HepG2 (cell line): ENCODE data around the gene CDK5RAP2. TPM values are rescaled to one million over a fixed set of nuclear protein-coding genes. Genes with fewer than 3 reads are reported as not detected.

Experiments used
- ATF7-NPFF ChIP-seq: sonication (generic); formaldehyde crosslinking; IDR thresholded peaks from 2 replicates; pipeline ENCODE4 v1.8.1; 2023; ENCODE audit warnings: mild to moderate bottlenecking, low read depth, missing genetic modification reagents, moderate library complexity
- CBX5 ChIP-seq: sonication (generic); formaldehyde crosslinking; IDR thresholded peaks from 2 replicates; pipeline ENCODE4 v1.4.0; 2020; ENCODE audit warnings: missing genetic modification reagents, borderline replicate concordance
- FOXJ3 ChIP-seq: sonication (generic); formaldehyde crosslinking; IDR thresholded peaks from 2 replicates; pipeline ENCODE4 v1.4.0; 2020; ENCODE audit warnings: missing genetic modification reagents, mild to moderate bottlenecking, borderline replicate concordance
- HES4 ChIP-seq: sonication (generic); formaldehyde crosslinking; IDR thresholded peaks from 2 replicates; pipeline ENCODE4 v1.9.0; 2021; ENCODE audit warnings: mild to moderate bottlenecking, missing genetic modification reagents, borderline replicate concordance
- HOXA9 ChIP-seq: sonication (generic); formaldehyde crosslinking; IDR thresholded peaks from 2 replicates; pipeline ENCODE4 v1.8.1; 2022; ENCODE audit warnings: missing genetic modification reagents, mild to moderate bottlenecking, moderate library complexity, borderline replicate concordance
- KDM4B ChIP-seq: sonication (generic); formaldehyde crosslinking; IDR thresholded peaks from 2 replicates; pipeline ENCODE4 v1.4.0; 2020; ENCODE audit warnings: missing genetic modification reagents
- MEF2D ChIP-seq: sonication (generic); formaldehyde crosslinking; IDR thresholded peaks from 2 replicates; pipeline ENCODE4 v1.5.1; 2020; ENCODE audit warnings: mild to moderate bottlenecking, missing genetic modification reagents
- NFYB ChIP-seq: sonication (generic); formaldehyde crosslinking; IDR thresholded peaks from 2 replicates; pipeline ENCODE4 v1.4.0; 2020; ENCODE audit warnings: missing genetic modification reagents
- NRL ChIP-seq: sonication (generic); formaldehyde crosslinking; IDR thresholded peaks from 2 replicates; pipeline ENCODE4 v1.5.0; 2020; ENCODE audit warnings: missing genetic modification reagents, mild to moderate bottlenecking, moderate library complexity, borderline replicate concordance
- PHF20 ChIP-seq: sonication (generic); formaldehyde crosslinking; IDR thresholded peaks from 2 replicates; pipeline ENCODE4 v1.5.0; 2020; ENCODE audit warnings: mild to moderate bottlenecking, missing genetic modification reagents
- POLR2AphosphoS2 ChIP-seq: IDR thresholded peaks from 2 replicates; pipeline ENCODE4 v1.6.1; 2011; ENCODE audit warnings: low read depth, low read length, improper control_type of control experiment
- RBM22 ChIP-seq: fragments of 200-400 bp; formaldehyde crosslinking; optimal IDR thresholded peaks from 2 replicates; pipeline ENCODE3; 2017; ENCODE audit warnings: mild to moderate bottlenecking, low read length, moderate library complexity
- RELA ChIP-seq: sonication (generic); formaldehyde crosslinking; IDR thresholded peaks from 2 replicates; pipeline ENCODE4 v1.4.0; 2020; ENCODE audit warnings: missing genetic modification reagents
- SAP130 ChIP-seq: IDR thresholded peaks from 2 replicates; pipeline ENCODE4 v1.6.1; 2016; ENCODE audit warnings: low read depth
- SRY ChIP-seq: sonication (generic); formaldehyde crosslinking; IDR thresholded peaks from 2 replicates; pipeline ENCODE4 v1.8.0; 2022; ENCODE audit warnings: mild to moderate bottlenecking, missing genetic modification reagents
- TEAD3 ChIP-seq: optimal IDR thresholded peaks from 2 replicates; pipeline ENCODE3; 2016; ENCODE audit warnings: borderline replicate concordance
- WIZ ChIP-seq: sonication (generic); formaldehyde crosslinking; IDR thresholded peaks from 2 replicates; pipeline ENCODE4 v1.5.1; 2020; ENCODE audit warnings: mild to moderate bottlenecking, missing genetic modification reagents
- ZNF274 ChIP-seq: sonication (generic); formaldehyde crosslinking; IDR thresholded peaks from 2 replicates; pipeline ENCODE4 v1.5.1; 2020; ENCODE audit warnings: mild to moderate bottlenecking, missing genetic modification reagents
- ZNF343 ChIP-seq: sonication (generic); formaldehyde crosslinking; IDR thresholded peaks from 2 replicates; pipeline ENCODE4 v1.4.0; 2020; ENCODE audit warnings: mild to moderate bottlenecking, missing genetic modification reagents
- ZNF432 ChIP-seq: sonication (generic); formaldehyde crosslinking; IDR thresholded peaks from 2 replicates; pipeline ENCODE4 v1.5.0; 2020; ENCODE audit warnings: missing genetic modification reagents, mild to moderate bottlenecking, borderline replicate concordance
- polyA plus RNA-seq, 8 experiments: library from polyadenylated mRNA; depleted of rRNA in 3 of 8; stranded (reverse) in 7 of 8; unstranded in 1 of 8; fragments of >200 nt; fragmentation: Illumina TruSeq in 4 of 8; extraction: Trizol in 4 of 8; gene quantifications; 2 replicates each; pipeline versions ENCODE4 v1.2.1 to v1.2.3, GENCODE V29; 2011 to 2016; ENCODE audit warnings: low read depth in 4 of 8, missing spikeins in 1 of 8, mixed read lengths in 1 of 8; ENCODE audit not compliant: insufficient read depth in 1 of 8
- total RNA-seq, 5 experiments: library from RNA; depleted of rRNA; stranded (reverse); fragments of >200 nt; fragmentation: Illumina TruSeq; extraction: Trizol; gene quantifications; 2 replicates each; pipeline ENCODE4 v1.2.3, GENCODE V29; 2016; ENCODE audit warnings: low read depth in 1 of 5
- TF ChIP-seq, protein P1 (sequence below): sonication (generic); formaldehyde crosslinking; IDR thresholded peaks from 2 replicates; pipeline ENCODE4 v1.8.0; 2023; ENCODE audit warnings: mild to moderate bottlenecking, missing genetic modification reagents
- TF ChIP-seq, protein P2 (sequence below): sonication (generic); formaldehyde crosslinking; IDR thresholded peaks from 2 replicates; pipeline ENCODE4 v1.4.0; 2020; ENCODE audit warnings: low read depth, mild to moderate bottlenecking, missing genetic modification reagents
- TF ChIP-seq, protein P3 (sequence below): sonication (generic); formaldehyde crosslinking; IDR thresholded peaks from 2 replicates; pipeline ENCODE4 v1.9.0; 2022; ENCODE audit warnings: low read depth, missing genetic modification reagents
- TF ChIP-seq, protein P4 (sequence below), 2 experiments: sonication (generic) in 1 of 2; formaldehyde crosslinking in 1 of 2; IDR thresholded peaks; 2 replicates each; pipeline versions ENCODE4 v1.5.1 to v1.6.1; 2011 to 2020; ENCODE audit warnings: borderline replicate concordance in 1 of 2, low read depth in 1 of 2, low read length in 1 of 2, mild to moderate bottlenecking in 1 of 2, missing genetic modification reagents in 1 of 2, moderate library complexity in 1 of 2

The CDK5RAP2 gene
- total and polyA plus RNA-seq, 2 of the 13 experiments (the other 11 are each of a cell fraction or from before 2014, with no cell fraction given) = 31.8 to 42.2 TPM

DNA sequence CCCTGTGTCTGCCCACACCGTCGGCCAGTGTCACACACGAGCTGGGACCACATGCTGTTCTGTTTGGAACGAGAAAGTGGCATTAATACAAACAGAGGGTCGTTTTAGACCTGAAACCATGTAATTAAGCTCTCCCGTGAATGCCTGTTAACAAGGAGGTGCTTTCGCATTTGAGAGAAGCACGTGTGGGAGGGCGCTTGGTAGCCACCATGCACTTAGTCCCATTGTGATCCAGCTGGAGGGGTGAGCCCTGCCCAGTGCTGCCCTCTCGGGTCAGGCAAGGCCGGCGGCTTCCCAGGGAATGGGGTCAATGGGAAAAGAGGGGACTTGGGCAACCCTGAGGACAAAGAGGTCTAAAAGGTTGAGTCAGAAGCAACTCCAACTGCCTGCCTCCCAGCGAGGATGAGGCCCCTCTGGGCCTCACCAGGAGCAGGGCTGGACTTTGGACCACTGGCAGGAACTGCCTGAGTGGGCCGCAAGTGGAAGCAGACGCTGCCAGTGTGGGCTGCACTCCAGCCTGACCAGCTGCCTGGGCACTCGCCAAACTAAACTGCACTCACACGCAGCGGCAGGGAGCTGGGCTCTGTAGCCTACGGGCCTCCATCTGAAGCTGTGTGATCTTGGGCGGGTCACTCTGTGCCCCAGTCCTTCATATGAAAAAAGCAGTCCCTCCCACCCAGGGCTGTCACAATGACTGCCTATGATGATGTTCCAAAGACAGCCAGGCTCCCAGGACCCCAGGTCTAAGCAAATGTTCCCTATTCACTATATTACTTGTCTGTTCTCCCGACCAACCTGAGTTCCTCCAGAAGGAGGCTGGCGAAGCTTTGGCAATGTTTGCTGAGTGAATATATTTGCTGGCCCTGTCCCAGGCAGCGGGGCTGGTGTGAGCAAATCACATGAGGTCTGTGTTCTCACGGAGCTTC, 195.7 kb downstream of the CDK5RAP2 start (continued):
- TF ChIP-seq, protein P1, sequence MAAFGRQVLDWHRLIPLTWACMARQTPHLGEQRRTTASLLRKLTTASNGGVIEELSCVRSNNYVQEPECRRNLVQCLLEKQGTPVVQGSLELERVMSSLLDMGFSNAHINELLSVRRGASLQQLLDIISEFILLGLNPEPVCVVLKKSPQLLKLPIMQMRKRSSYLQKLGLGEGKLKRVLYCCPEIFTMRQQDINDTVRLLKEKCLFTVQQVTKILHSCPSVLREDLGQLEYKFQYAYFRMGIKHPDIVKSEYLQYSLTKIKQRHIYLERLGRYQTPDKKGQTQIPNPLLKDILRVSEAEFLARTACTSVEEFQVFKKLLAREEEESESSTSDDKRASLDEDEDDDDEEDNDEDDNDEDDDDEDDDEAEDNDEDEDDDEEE (CRISPR knock-in tag) = no peak
- TF ChIP-seq KDM4B (CRISPR knock-in tag) (no peak), PHF20 (CRISPR knock-in tag) (no peak), NFYB (CRISPR knock-in tag) (no peak), FOXJ3 (CRISPR knock-in tag) (peak; percentile 91; the same call in 1 of the 2 replicates), ZNF432 (CRISPR knock-in tag) (no peak), POLR2AphosphoS2 (no peak; the same call in 1 of the 2 replicates), WIZ (CRISPR knock-in tag) (no peak), CBX5 (CRISPR knock-in tag) (peak; percentile 87; the same call in 1 of the 2 replicates), SAP130 (CRISPR knock-in tag) (peak; percentile 53), TEAD3 (peak; percentile 61), NRL (CRISPR knock-in tag) (no peak), ZNF343 (CRISPR knock-in tag) (peak; percentile 91), HOXA9 (CRISPR knock-in tag) (no peak), SRY (CRISPR knock-in tag) (no peak; the same call in 1 of the 2 replicates), MEF2D (CRISPR knock-in tag) (peak; percentile 51; the same call in 1 of the 2 replicates), ZNF274 (CRISPR knock-in tag) (no peak), RELA (CRISPR knock-in tag) (no peak), ATF7-NPFF (CRISPR knock-in tag) (no peak), HES4 (CRISPR knock-in tag) (no peak), RBM22 (peak; percentile 84)
- TF ChIP-seq, protein P2, sequence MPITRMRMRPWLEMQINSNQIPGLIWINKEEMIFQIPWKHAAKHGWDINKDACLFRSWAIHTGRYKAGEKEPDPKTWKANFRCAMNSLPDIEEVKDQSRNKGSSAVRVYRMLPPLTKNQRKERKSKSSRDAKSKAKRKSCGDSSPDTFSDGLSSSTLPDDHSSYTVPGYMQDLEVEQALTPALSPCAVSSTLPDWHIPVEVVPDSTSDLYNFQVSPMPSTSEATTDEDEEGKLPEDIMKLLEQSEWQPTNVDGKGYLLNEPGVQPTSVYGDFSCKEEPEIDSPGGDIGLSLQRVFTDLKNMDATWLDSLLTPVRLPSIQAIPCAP = no peak
- TF ChIP-seq, protein P3, sequence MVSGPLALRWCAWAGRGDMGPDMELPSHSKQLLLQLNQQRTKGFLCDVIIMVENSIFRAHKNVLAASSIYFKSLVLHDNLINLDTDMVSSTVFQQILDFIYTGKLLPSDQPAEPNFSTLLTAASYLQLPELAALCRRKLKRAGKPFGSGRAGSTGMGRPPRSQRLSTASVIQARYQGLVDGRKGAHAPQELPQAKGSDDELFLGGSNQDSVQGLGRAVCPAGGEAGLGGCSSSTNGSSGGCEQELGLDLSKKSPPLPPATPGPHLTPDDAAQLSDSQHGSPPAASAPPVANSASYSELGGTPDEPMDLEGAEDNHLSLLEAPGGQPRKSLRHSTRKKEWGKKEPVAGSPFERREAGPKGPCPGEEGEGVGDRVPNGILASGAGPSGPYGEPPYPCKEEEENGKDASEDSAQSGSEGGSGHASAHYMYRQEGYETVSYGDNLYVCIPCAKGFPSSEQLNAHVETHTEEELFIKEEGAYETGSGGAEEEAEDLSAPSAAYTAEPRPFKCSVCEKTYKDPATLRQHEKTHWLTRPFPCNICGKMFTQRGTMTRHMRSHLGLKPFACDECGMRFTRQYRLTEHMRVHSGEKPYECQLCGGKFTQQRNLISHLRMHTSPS (CRISPR knock-in tag) = peak; percentile 97
- TF ChIP-seq, protein P4, sequence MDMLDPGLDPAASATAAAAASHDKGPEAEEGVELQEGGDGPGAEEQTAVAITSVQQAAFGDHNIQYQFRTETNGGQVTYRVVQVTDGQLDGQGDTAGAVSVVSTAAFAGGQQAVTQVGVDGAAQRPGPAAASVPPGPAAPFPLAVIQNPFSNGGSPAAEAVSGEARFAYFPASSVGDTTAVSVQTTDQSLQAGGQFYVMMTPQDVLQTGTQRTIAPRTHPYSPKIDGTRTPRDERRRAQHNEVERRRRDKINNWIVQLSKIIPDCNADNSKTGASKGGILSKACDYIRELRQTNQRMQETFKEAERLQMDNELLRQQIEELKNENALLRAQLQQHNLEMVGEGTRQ (IDR thresholded peaks at IDR 0.05; ENCODE audit: low read depth, low read length) = no peak; the same call in 1 of the 2 replicates
- TF ChIP-seq, protein P4 (CRISPR knock-in tag; IDR thresholded peaks at IDR 0.05; ENCODE audit: borderline replicate concordance) = no peak
